Stimulated activated CD4-positive, alpha-beta T cell treated with anti-CD3 and anti-CD28 coated beads, Interleukin-4, amount 100 ng/mL, for 48 hours (primary cell): ENCODE measurements around the gene TMEM19.
"Not testable (repeated sequence)": the region's sequence is repeated elsewhere in the genome, so short reads cannot be mapped to it uniquely, and the experiment has no call there.

Source experiments
- DNase-seq, 2 donors: peaks; one replicate each; pipeline ENCODE4 v3.0.0-alpha.2; 2020; ENCODE audit warnings: low read depth in 2 of 2

TMEM19 gene

GRCh38 chr12:71665090-71665463 lies 20.8 kb upstream of the TMEM19 start:
- no peak for DNase-seq

DNA sequence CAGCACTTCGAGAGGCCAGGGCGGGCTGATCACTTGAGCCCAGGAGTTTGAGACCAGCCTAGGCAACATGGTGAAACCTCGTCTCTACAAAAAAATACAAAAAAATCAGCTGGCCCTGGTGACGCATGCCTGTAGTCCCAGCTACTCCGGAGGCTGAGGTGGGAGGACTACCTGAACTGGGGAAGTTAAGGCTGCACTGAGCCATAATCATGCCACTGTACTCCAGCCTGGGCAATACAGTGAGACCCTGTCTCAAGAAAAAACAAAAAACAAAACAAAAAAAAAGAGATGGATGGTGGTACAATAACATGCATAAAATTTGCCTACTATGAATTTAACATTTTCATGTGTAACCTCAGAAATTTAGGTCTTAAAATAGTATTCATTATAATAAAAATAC lies 19.6 kb upstream of the TMEM19 start:
- no peak for DNase-seq

DNA sequence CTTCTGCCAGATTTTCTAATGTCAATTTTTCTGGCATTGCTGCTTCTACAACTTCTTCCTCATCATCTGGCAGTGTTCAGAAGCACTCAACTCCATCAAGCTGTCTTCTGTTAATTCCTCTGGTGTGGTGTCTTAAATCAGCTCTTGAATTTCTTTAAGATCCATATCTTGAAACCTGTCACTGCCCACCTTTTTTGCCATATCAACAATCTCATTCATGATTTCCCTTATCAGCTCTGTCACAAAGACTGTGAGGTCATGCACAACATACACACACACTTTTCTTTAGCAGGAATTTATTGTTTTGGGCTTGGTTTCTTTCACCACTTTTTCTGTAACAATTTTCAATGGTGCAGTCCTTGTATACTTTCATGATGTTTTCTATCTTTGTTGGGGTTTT lies 14.6 kb upstream of the TMEM19 start:
- DNase-seq: no peak

DNA sequence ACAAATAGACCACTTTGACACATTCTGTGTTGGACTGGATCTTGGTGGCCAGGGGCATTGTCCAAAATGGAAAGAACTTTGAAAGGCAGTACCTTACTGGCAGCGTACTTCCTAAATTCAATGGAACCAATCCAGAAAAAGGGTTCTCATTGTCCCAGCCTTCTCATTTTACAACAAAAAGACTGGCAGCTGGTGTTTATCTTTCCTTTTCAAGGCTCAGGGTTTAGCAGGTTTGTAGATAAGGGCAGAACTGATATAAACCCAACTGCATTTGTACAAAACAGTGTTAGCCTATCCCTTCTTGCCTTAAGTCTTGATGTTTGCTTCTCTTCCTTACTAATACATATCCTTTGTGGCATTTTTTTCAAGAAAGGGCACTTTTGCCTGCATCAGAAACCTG lies 14.1 kb upstream of the TMEM19 start:
- DNase-seq: no peak

DNA sequence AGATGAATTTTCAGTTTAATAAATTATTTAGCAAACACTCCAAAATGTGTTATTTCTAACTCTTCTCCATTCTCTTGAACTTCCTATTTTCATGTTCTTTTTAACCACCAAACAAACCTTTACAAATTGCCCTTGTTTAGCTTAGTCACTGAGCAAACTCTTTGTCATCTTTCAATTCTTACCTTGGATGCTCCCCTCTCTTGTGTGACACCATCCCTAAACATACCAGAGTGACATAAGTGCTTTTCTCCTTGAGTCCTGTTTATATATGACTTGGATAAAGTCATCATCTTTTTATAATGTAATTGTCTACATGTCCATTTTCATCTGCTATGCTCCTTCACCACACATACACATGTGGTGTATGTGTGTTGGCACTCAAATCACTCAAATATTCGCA lies 3.4 kb upstream of the TMEM19 start:
- no peak for DNase-seq

GRCh38 chr12:71683633-71684032 lies 2.2 kb upstream of the TMEM19 start:
- no peak for DNase-seq

- no peak for DNase-seq
Measured at GRCh38 chr12:71684081-71684480, 1.8 kb upstream of the TMEM19 start.

DNA sequence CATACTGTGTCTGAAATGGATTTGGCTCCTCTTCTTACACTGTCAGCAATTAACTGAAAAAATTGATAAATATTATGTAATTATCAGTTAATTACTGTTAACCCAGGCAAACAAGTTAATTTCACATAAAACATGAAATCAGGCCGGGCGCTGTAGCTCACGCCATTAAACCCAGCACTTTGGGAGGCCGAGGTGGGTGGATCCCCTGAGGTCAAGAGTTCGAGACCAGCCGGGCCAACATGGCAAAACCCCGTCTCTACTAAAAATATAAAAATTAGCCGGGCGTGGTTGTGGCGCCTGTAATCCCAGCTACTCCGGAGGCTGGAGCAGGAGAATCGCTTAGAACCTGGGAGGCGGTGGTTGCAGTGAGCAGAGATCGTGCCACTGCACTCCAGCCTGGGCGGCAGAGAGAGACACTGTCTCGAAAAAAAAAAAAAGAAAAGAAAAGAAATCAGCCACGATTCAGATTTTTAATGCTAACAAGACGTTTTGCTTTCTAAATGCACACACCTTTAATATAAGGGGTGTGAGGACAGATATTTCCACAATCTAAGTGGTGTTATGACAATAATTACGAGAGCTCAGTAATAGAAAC lies 473 bp upstream of the TMEM19 start:
- DNase-seq: no peak

DNA sequence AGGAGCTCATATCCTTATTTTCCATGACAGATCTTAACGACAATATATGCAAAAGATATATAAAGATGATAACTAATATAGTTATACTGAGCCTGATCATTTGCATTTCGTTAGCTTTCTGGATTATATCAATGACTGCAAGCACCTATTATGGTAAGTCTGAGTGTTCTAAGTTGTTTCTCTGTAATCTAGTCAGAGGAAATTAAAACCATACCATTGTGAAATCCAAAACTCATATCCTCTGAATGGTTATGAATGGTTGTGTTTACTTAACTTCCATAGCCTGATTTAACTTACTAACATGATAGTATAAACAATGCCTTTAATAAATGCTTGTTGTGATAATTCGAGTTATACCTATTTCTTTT lies 760 bp downstream of the TMEM19 start:
- no peak for DNase-seq

DNA sequence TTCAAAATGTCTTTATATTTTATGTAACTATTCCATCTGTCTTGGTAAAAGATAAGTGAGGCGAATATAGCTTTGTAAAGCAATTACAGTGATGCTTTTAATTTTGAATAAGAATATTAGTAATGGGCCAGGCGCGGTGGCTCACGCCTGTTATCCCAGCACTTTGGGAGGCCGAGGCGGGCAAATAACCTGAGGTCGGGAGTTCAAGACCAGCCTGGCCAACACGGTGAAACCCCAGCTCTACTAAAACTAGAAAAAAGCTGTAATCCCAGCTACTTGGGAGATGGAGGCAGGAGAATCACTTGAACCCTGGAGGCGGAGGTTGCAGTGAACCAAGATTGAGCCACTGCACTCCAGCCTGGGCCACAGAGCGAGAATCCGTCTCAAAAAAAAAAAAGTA lies 1.3 kb downstream of the TMEM19 start:
- DNase-seq: not testable (repeated sequence)

DNA sequence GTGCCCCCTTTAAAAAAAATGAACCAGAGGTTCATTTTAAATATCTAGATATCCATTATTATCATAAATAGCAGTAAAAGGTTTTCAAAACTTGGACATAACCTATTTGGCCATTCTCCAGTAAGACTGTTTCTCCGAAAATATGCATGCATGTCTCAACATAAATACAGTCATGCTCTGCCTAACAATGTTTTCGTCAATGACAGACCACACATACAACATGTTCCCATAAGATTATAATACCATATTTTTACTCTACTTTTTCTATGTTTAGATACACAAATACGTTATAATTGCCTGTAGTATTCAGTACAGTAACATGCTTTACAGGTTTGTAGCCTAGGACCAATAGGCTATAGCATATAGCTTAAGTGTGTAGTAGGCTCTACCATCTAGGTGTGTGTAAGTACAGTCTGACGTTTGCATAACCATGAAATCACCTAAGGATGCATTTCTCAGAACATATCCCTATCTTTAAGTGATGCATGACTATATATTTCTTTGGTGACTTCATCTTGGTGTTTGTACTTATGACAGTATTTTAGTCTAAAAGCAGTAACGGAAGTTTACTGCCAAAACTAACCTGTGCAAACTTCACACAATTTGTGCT lies 3.2 kb downstream of the TMEM19 start:
- DNase-seq: no peak

- no peak for DNase-seq
Measured at GRCh38 chr12:71691504-71692129, 5.7 kb downstream of the TMEM19 start.

DNA sequence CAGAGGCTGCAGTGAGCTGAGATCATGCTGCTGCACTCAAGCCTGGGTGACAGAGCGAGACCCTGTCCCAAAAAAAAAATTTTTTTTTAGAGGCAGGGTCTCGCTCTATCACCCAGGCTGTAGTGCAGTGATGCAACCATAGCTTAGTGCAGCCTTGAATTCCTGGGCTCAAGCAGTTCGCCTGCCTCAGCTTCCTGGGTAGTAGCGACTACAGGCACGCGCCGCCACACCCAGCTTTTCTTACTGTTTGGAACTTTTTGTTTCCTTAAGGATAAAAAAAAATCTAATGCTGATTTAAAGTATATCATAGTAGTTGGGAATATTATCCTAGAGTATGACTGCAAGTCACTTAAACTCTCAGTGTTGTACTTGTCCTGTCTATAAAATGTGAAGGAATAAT lies 7.2 kb downstream of the TMEM19 start:
- no peak for DNase-seq

DNA sequence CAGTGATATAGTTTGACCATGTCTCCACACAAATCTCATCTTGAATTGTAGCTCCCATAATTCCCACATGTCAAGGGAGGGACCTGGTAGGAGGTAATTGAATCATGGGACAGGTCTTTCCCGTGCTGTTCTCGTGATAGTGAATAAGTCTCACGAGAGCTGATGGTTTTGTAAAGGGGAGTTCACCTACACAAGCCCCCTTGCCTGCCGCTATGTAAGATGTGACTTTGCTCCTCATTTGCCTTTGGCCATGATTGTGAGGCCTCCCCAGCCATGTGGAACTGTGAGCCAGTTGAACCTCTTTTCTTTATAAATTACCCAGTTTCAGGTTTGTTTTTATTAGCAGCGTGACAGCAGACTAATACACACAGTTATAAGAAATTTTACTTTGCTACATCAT lies 7.8 kb downstream of the TMEM19 start:
- not testable (repeated sequence) for DNase-seq

DNA sequence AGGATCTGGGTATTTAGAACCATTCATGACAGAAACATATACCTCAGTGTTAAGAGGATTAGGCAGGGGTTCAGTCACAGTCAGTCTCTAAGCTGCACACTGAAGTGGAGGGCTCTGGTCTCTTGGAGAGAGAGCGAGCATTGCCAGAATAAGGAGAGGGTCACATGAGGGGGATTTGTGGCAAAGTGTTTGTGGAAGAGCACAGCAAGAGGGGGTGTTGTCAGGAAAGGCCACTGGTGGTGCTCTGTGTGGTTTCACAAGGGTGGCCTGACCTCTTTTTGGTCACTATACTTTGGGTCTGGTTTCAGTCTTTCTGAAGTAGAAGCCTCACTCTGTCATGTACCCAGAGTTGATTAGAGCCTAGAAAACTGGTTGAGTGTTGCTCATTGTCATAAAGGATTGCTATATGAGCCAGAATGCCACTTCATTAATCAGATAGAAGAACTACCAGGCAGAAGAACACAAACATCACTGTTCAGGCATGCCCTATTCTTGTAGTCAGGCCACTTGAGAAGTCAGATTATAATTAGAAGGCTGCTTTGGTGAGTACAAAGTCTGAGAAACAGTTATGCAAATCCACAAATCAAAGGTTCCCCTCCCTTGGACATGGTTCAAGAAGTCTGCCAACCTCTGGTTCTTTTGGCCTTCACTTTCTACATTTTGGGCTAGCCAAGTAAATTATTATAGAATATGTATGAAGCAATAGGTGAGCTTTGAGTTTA lies 8.4 kb downstream of the TMEM19 start:
- DNase-seq: no peak

DNA sequence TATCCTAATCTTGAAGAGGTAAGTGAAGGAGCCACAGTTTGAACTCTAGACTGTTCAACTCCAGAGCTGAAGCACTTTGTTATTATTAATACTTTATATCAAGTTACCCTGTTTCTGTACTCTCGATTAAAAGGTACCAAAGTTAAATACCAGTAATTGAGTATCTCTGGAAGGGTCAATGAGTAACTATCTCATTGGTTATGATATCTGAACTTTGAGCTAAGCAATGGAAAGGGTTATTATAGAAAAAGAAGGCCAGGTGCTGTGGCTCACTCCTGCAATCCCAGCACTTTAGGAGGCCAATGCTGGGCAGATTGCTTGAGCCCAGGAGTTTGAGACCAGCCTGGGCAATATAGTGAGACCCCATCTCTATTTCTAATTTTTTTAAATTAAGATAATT lies 9.9 kb downstream of the TMEM19 start:
- no peak for DNase-seq

DNA sequence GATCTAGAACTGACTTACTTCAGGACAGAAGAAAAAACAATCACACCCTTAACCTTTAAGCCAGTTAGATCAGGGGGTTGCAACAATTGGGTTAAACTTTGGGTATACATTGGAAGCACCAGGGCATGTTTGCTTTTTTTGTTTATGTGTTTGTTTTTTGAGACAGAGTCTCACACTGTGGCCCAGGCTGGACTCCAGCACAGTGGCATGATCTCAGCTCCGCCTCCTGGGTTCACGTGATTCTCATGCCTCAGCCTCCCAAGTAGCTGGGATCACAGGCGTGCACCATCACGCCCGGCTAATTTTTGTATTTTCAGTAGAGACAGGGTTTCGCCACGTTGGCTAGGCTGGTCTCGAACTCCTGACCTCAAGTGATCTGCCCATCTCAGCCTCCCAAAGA lies 16.3 kb downstream of the TMEM19 start:
- not testable (repeated sequence) for DNase-seq

GRCh38 chr12:71702590-71702989 lies 16.7 kb downstream of the TMEM19 start:
- no peak for DNase-seq

DNA sequence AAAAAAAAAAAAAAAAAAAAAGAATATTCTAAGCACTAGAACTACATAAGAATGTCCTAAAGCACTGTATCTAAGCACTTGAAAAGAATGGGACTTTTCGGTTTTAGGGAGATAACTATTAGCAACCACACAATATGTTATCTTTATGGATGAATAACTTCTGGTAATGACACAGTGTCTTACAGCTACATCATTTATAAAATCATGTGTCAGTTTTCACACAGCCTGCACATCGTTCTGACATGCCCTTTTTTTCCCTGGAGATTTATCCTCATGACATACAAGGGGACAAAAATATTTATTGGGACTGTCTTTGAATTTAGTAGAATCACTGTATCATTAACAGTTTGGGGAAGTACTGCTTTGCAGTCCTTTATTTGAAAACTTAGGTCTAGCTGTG lies 17.3 kb downstream of the TMEM19 start:
- no peak for DNase-seq

GRCh38 chr12:71704920-71705319 lies 19.0 kb downstream of the TMEM19 start:
- no peak for DNase-seq

DNA sequence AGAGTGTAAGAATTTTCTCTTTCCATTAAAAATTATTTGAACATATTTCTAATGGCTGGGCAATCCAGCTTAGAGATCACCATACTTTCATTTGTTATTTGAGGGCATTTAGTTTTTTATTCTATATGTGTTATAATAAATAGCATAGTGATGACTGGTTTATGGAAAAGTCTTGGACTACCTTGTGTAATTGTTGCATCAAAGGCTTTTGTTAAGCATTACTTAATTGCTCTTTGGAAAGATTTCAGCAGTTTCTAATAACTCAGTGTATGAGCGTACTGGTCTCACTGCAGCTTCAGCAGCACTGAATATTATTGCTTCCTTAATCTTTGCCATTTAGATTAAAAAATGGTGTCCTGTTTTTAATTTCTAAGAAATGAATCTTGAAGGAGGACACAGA lies 22.8 kb downstream of the TMEM19 start:
- DNase-seq: no peak

DNA sequence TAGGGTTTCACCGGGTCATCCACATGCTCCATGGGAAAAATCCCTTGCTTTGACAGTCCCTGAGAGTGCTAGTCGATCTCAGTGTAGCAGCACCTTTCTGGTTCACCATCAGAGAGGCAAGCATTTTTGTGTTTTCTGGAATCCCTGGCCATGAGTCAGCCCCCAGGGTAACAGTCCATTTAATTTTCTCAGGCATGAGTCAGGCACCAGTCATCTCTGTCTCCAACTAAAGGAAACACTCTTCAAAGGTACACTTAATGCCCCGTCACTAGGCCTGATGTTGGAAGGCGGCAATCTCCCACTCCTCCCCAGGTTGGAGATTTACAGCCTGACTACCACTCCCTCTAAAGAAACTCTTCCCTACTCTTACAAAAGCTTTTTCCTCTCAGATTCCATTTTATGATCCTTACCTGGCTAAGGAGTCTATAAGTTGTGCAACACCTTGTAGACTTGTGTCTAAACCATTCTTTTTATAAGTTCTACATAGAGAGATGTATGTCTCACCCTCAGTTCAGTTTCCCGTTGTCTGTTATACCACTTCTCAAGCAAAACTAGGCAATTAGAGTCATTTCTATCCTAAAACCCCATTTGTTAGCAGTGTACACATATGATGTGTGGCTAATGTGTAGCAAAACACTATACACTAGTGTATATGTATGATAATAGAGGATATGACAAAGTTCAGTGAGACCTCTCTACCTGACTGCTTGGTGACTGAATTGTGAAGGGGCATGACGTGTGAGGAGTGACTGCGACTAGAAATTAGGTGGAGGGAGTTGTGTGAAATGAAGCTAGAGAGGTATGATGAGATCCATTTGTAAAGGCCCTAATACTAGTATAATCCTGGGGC lies 24.6 kb downstream of the TMEM19 start:
- no peak for DNase-seq
